HUES48 (cell line): ENCODE measurements around the gene HSPA14.

Experiments
- H3K27ac ChIP-seq: one replicate; pipeline ENCODE4 v1.7.0; 2013; ENCODE audit warnings: low read depth, low read length, inconsistent platforms
- H3K27me3 ChIP-seq: 2 replicates; pipeline ENCODE4 v1.6.1; 2013; ENCODE audit warnings: mild to moderate bottlenecking, low read length; ENCODE audit not compliant: control insufficient read depth, insufficient read depth
- H3K36me3 ChIP-seq: 2 replicates; pipeline ENCODE4 v1.6.1; 2013; ENCODE audit warnings: low read length; ENCODE audit not compliant: control insufficient read depth, insufficient read depth
- H3K4me1 ChIP-seq: 2 replicates; pipeline ENCODE4 v1.6.1; 2013; ENCODE audit warnings: mild to moderate bottlenecking, low read length; ENCODE audit not compliant: control insufficient read depth, insufficient read depth
- H3K4me3 ChIP-seq: 2 replicates; pipeline ENCODE4 v1.5.1; 2013; ENCODE audit warnings: mild to moderate bottlenecking, low read depth, low read length
- H3K9ac ChIP-seq: 2 replicates; pipeline ENCODE4 v1.6.1; 2013; ENCODE audit warnings: mild to moderate bottlenecking, low read depth, low read length, moderate library complexity
- H3K9me3 ChIP-seq: 2 replicates; pipeline ENCODE4 v1.6.1; 2013; ENCODE audit warnings: low read length; ENCODE audit not compliant: control insufficient read depth, insufficient read depth

HSPA14 gene

GRCh38 chr10:14838582-14839304, 637 bp downstream of the HSPA14 start:
- no peaks in the 10 kb centered on the region for H3K27me3 ChIP-seq
- peak overlapping the region; percentile 90 for H3K4me3 ChIP-seq
- H3K9ac ChIP-seq, result peak overlapping the region; percentile 94
- peaks cover 10% of the 10 kb centered on the region; the same call in 1 of the 2 replicates for H3K4me1 ChIP-seq
- H3K9me3 ChIP-seq, result no peaks in the 10 kb centered on the region
- peaks cover 38% of the 10 kb centered on the region for H3K36me3 ChIP-seq
- peak overlapping the region; percentile 96 for H3K27ac ChIP-seq

GRCh38 chr10:14839305-14839695, 1.2 kb downstream of the HSPA14 start:
- H3K27ac ChIP-seq, result peak overlapping the region; percentile 96
- peaks cover 44% of the 10 kb centered on the region for H3K36me3 ChIP-seq
- peak overlapping the region; percentile 94 for H3K9ac ChIP-seq

GRCh38 chr10:14840178-14840577, 2.1 kb downstream of the HSPA14 start:
- Histone ChIP-seq H3K27ac (no peak overlapping the region), H3K36me3 (peaks cover 52% of the 10 kb centered on the region), H3K4me3 (no peak overlapping the region), H3K4me1 (peaks cover 10% of the 10 kb centered on the region; the same call in 1 of the 2 replicates), H3K27me3 (no peaks in the 10 kb centered on the region), H3K9ac (no peak overlapping the region), H3K9me3 (no peaks in the 10 kb centered on the region)

More at GRCh38 chr10:14839305-14839695, 1.2 kb downstream of the HSPA14 start:
- no peaks in the 10 kb centered on the region for H3K27me3 ChIP-seq
- H3K9me3 ChIP-seq, result no peaks in the 10 kb centered on the region
- peak overlapping the region; percentile 90 for H3K4me3 ChIP-seq
- H3K4me1 ChIP-seq, result peaks cover 10% of the 10 kb centered on the region; the same call in 1 of the 2 replicates

GRCh38 chr10:14843327-14843988, 5.4 kb downstream of the HSPA14 start:
- Histone ChIP-seq H3K9me3 (no peaks in the 10 kb centered on the region), H3K4me3 (no peak overlapping the region), H3K27me3 (no peaks in the 10 kb centered on the region), H3K36me3 (peaks cover 56% of the 10 kb centered on the region), H3K9ac (no peak overlapping the region), H3K27ac (no peak overlapping the region), H3K4me1 (0 out of 2 replicates have a peak, but pooled peaks cover 4% of the 10 kb centered on the region)

GRCh38 chr10:14844948-14845347, 6.8 kb downstream of the HSPA14 start:
- Histone ChIP-seq H3K36me3 (peaks cover 71% of the 10 kb centered on the region), H3K4me1 (no peaks in the 10 kb centered on the region), H3K27ac (no peak overlapping the region), H3K4me3 (no peak overlapping the region), H3K9me3 (no peaks in the 10 kb centered on the region), H3K27me3 (no peaks in the 10 kb centered on the region), H3K9ac (no peak overlapping the region)

GRCh38 chr10:14852236-14852635, 14.1 kb downstream of the HSPA14 start:
- Histone ChIP-seq H3K4me1 (no peaks in the 10 kb centered on the region), H3K27ac (no peak overlapping the region), H3K36me3 (peaks cover 82% of the 10 kb centered on the region), H3K9me3 (no peaks in the 10 kb centered on the region), H3K27me3 (no peaks in the 10 kb centered on the region), H3K4me3 (no peak overlapping the region), H3K9ac (no peak overlapping the region)

GRCh38 chr10:14855453-14855852, 17.3 kb downstream of the HSPA14 start:
- peaks cover 88% of the 10 kb centered on the region for H3K36me3 ChIP-seq
- no peak overlapping the region for H3K4me3 ChIP-seq
- no peak overlapping the region for H3K27ac ChIP-seq
- no peaks in the 10 kb centered on the region for H3K4me1 ChIP-seq
- no peaks in the 10 kb centered on the region for H3K9me3 ChIP-seq
- H3K27me3 ChIP-seq, result no peaks in the 10 kb centered on the region
- H3K9ac ChIP-seq, result no peak overlapping the region

GRCh38 chr10:14858338-14858960, 20.3 kb downstream of the HSPA14 start:
- H3K27ac ChIP-seq, result no peak overlapping the region
- no peak overlapping the region for H3K9ac ChIP-seq
- no peaks in the 10 kb centered on the region for H3K9me3 ChIP-seq
- H3K36me3 ChIP-seq, result peaks cover 69% of the 10 kb centered on the region
- no peaks in the 10 kb centered on the region for H3K4me1 ChIP-seq
- no peak overlapping the region for H3K4me3 ChIP-seq
- H3K27me3 ChIP-seq, result no peaks in the 10 kb centered on the region

GRCh38 chr10:14859043-14859442, 20.9 kb downstream of the HSPA14 start:
- Histone ChIP-seq H3K9me3 (no peaks in the 10 kb centered on the region), H3K4me3 (no peak overlapping the region), H3K27me3 (no peaks in the 10 kb centered on the region), H3K36me3 (peaks cover 65% of the 10 kb centered on the region), H3K27ac (no peak overlapping the region), H3K9ac (no peak overlapping the region), H3K4me1 (no peaks in the 10 kb centered on the region)

- H3K36me3 ChIP-seq, result peaks cover 58% of the 10 kb centered on the region
- H3K9ac ChIP-seq, result no peak overlapping the region
- H3K9me3 ChIP-seq, result no peaks in the 10 kb centered on the region
- no peak overlapping the region for H3K27ac ChIP-seq
- H3K4me3 ChIP-seq, result no peak overlapping the region
- no peaks in the 10 kb centered on the region for H3K27me3 ChIP-seq
- no peaks in the 10 kb centered on the region for H3K4me1 ChIP-seq
Measured at GRCh38 chr10:14859775-14860174, 21.7 kb downstream of the HSPA14 start.

GRCh38 chr10:14860791-14861190, 22.7 kb downstream of the HSPA14 start:
- peaks cover 49% of the 10 kb centered on the region for H3K36me3 ChIP-seq
- H3K9me3 ChIP-seq, result no peaks in the 10 kb centered on the region
- no peak overlapping the region for H3K4me3 ChIP-seq
- H3K27me3 ChIP-seq, result no peaks in the 10 kb centered on the region
- no peaks in the 10 kb centered on the region for H3K4me1 ChIP-seq
- H3K27ac ChIP-seq, result no peak overlapping the region
- no peak overlapping the region for H3K9ac ChIP-seq
